HUES64 (cell line): ENCODE data around the gene GPX2.

Experiments
- H3K27ac ChIP-seq: 2 replicates; pipeline ENCODE4 v1.7.0; 2013; ENCODE audit warnings: low read depth, low read length, inconsistent platforms
- H3K27me3 ChIP-seq: 2 replicates; pipeline ENCODE4 v1.6.1; 2013; ENCODE audit warnings: mild to moderate bottlenecking, low read length; ENCODE audit not compliant: insufficient read depth
- H3K36me3 ChIP-seq: 2 replicates; pipeline ENCODE4 v1.6.1; 2013; ENCODE audit warnings: mild to moderate bottlenecking, low read length; ENCODE audit not compliant: insufficient read depth
- H3K4me1 ChIP-seq: 2 replicates; pipeline ENCODE4 v1.6.1; 2013; ENCODE audit warnings: mild to moderate bottlenecking, low read length, moderate library complexity; ENCODE audit not compliant: insufficient read depth
- H3K4me3 ChIP-seq: 2 replicates; pipeline ENCODE4 v1.5.1; 2013; ENCODE audit warnings: mild to moderate bottlenecking, low read length, moderate library complexity
- H3K9ac ChIP-seq: 2 replicates; pipeline ENCODE4 v1.6.1; 2013; ENCODE audit warnings: mild to moderate bottlenecking, low read depth, low read length
- H3K9me3 ChIP-seq: 2 replicates; pipeline ENCODE4 v1.6.1; 2013; ENCODE audit warnings: low read depth, low read length; ENCODE audit not compliant: insufficient read depth
- WGBS: fragments of 150-250, 120-280 bp; methylation state at CpG from one replicate; pipeline ENCODE4 v1.1.7; 2013; ENCODE audit warnings: missing lambda C conversion rate; 5-methylcytosine and 5-hydroxymethylcytosine counted together

GPX2 gene

DNA sequence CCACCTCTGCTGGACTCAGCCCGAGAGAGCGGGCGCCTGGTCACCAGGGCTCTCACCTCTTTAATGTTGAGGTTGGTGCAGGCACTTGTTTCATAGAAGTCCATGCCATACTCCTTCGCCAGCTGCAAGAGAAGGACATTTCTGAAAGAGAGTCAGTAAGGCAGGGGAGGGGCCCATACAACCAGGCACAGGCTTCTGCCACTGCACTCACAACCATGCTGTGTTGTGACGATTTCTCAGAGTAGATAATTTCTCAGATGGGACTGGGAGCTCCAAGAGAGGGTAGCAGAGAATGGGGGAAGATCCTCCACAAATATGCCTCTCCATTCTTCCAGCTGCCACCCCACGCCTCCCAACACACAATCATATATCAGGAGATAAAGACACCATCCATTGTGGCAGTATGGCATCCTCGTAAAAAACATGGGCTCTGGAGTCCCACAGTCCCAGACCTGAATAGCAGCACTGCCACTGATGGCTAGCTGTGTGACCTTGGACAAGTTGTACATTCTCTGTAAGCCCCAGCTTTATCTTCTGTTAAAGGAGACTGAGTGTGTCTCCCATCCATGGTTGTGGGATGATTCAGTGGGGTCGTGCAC is 6.2 kb upstream of the GPX2 start:
- H3K9ac ChIP-seq, result no peak overlapping the region
- H3K4me3 ChIP-seq, result no peak overlapping the region
- H3K27ac ChIP-seq, result no peak overlapping the region
- H3K36me3 ChIP-seq, result peaks cover 54% of the 10 kb centered on the region
- 0 out of 2 replicates have a peak, but pooled peaks cover 9% of the 10 kb centered on the region for H3K4me1 ChIP-seq
- no peaks in the 10 kb centered on the region for H3K27me3 ChIP-seq
- WGBS, result 98% methylated on average over 8 of the region's 8 CpGs
- H3K9me3 ChIP-seq, result no peaks in the 10 kb centered on the region

DNA sequence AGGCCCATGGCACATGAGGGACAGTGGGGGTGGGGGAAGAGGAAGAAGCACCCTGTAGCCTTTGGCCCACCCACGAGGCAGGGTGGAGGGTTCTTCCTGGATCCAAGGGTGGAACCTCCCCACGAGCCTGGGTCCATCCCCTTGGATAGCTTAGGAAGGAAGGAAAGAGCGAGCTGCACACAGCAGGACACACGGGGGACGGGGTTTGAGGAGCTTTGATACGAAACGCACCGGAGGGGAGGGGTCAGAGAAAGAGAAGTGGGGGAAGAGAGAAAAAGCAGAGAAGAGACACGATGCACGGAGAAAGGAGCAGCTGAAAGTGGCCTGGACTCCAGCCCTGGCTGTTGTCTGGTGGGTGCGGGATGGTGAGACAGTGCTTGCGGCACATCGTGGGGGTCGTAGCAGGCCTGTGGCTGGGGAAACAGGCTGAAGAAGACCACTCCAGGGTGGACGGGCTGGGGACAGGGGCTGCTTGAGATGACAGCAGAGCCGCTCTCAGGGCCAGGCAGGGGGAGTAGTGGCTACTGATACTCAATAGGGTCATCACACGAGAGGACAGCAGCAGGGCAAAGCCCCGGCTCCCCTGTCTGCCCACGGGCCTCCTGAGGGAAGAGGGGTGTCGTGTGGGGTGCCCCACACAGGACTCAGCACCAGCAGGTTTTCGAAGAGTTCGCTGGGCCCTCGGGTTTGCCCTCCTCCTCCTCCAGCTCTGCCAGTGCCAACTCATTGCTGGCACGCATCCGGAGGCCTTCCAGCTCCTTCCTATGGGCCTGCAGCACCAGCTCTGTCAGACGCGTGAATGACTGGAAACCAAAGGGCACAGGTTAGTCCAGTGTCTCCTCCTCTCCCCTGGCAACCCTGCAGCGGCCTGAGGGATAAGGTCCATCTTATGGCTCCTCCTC is 5.4 kb upstream of the GPX2 start:
- Histone ChIP-seq H3K4me3 (no peak overlapping the region), H3K4me1 (peaks cover 9% of the 10 kb centered on the region; the same call in 1 of the 2 replicates), H3K9ac (no peak overlapping the region), H3K36me3 (peaks cover 54% of the 10 kb centered on the region), H3K27ac (no peak overlapping the region), H3K27me3 (no peaks in the 10 kb centered on the region), H3K9me3 (no peaks in the 10 kb centered on the region)
- WGBS, result 92% methylated on average over 28 of the region's 28 CpGs

DNA sequence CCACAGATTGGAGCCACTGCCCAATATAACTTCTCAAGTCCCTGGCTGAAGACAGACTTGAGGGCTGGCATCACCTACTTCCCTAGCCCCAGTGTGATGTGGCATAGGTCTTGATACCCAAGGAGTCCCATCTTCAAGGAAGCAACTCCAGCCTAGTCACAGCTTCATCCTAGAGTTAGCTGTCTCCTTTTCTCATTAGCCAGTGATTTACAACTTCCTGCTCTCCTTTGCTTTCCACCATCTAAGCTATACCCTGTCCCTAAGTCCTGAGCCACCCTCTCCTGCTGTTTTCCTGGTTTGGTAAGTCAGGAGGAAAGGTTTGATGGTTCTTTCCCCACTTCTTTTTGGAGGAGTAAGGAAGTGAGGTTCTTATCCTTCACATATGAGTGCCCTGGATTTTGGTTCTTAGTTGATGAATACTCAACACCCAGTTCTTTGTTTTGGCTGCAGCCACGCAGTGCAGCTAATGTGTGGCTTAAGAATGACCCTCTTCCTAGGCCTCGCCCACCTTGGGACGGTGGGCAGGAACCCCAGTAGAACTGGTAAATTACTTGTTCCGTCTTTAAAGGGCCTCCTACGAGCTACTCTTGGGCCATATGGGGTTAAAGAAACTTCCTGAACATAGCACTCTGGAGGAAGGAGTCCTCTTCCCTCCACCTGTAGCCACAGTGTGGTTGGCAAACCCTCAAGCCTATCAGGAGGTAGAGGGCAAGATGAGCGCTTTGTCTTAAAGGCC is 3.9 kb upstream of the GPX2 start:
- Histone ChIP-seq H3K27ac (no peak overlapping the region), H3K9ac (no peak overlapping the region), H3K36me3 (peaks cover 44% of the 10 kb centered on the region), H3K27me3 (no peaks in the 10 kb centered on the region), H3K9me3 (no peaks in the 10 kb centered on the region), H3K4me3 (no peak overlapping the region), H3K4me1 (peaks cover 14% of the 10 kb centered on the region; the same call in 1 of the 2 replicates)
- 90% methylated on average over 6 of the region's 6 CpGs for WGBS

DNA sequence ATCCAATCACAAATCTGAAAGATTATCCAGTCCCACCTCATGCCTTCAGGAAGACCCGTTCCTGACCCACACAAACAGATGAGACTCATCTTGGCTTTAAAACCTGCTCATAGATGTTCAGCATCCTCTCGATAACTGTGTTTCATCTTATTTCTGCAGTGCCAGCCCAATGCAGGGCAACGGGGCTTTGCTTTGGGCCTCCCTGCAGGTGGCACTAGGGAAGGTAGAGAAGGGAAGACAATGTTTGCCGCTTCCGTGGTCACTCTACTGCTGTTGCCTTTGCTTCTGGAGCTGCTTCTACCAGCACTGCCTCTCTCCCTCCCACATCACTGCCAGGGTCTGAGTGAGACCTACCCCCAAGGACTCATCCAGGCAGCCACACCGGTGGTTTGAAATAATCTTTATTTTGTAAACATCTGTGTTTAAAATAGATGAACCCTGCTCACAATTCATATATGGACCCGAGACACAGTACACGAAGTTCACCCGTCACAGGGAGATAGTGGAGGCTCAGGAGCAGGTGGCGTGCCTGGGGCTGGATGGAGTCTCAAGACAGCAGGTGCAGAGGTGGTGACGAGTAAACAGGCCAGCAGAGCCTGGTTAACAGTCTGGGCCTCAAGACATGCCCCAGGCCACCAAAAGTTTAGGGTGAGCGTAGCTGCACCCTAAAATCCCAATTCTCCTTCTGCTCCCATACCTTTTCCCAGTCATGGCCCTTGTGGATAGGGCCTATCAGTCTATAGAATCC is 3.1 kb upstream of the GPX2 start:
- Histone ChIP-seq H3K27ac (no peak overlapping the region), H3K36me3 (peaks cover 36% of the 10 kb centered on the region), H3K4me3 (no peak overlapping the region), H3K9me3 (no peaks in the 10 kb centered on the region), H3K9ac (no peak overlapping the region), H3K4me1 (peaks cover 14% of the 10 kb centered on the region; the same call in 1 of the 2 replicates), H3K27me3 (no peaks in the 10 kb centered on the region)
- 93% methylated on average over 12 of the region's 12 CpGs for WGBS

DNA sequence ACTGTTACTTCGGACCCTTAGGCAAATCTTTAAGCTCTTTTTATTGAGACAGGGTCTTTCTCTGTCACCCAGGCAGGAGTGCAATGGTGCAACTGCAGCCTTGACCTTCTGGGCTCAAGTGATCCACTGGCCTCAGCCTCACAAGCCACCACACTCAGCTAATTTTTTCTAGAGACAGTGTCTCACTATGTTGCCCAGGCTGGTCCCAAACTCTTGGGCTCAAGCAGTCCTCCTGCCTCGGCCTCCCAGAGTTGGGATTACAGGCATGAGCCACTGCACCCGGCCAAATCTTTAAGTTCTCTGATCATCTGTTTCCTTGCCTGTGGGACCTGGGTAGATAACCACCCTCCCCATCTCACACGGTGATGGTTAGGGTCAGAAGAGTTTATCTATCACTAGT is 2.3 kb upstream of the GPX2 start:
- peaks cover 14% of the 10 kb centered on the region; the same call in 1 of the 2 replicates for H3K4me1 ChIP-seq
- no peak overlapping the region for H3K27ac ChIP-seq
- no peak overlapping the region for H3K9ac ChIP-seq
- WGBS, result 94% methylated on average over 3 of the region's 4 CpGs
- no peak overlapping the region for H3K4me3 ChIP-seq
- no peaks in the 10 kb centered on the region for H3K9me3 ChIP-seq
- peaks cover 28% of the 10 kb centered on the region for H3K36me3 ChIP-seq
- H3K27me3 ChIP-seq, result no peaks in the 10 kb centered on the region

DNA sequence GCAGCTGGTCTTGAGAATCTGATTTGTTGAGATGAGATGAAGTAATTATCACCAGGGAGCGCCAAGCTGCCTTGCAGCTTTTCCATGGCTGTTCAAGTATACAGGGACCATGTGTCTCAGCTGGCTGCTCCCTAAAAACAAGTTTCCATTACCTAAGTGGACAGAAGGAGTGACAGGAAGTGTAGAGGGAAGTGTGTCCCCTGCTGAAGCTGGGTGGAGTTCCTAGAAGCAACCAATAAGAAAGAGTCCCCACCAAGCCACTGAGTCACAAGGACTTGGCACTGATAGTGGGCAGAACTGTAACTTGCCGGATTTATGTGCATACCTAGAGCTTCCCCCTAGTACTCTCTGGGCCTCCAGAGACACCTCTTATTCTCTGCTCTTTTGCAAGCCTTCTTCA is 1.5 kb upstream of the GPX2 start:
- H3K27me3 ChIP-seq, result no peaks in the 10 kb centered on the region
- WGBS, result 87% methylated on average over 2 of the region's 2 CpGs

DNA sequence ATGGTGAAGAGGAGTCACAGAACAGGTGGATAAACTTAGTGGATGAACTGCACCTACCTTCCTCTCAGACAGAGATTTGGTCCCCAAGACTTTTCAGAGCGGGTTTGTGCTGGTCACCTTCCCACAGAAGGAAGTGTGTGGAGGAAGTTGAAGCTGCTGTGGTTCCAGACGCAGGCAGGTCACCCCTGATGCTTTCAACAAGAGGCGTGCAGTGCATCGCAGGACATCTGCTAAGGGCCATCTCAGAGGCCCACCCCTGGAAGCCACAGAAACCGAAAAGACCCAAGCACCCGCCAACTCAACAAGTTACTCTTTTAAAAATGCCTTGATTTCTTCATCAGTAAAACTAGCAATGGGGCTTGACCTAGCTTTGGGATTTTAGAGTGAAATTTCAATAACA is 1.0 kb upstream of the GPX2 start:
- Histone ChIP-seq H3K36me3 (peaks cover 20% of the 10 kb centered on the region; the same call in 1 of the 2 replicates), H3K9me3 (no peaks in the 10 kb centered on the region), H3K4me3 (no peak overlapping the region), H3K27ac (no peak overlapping the region), H3K9ac (no peak overlapping the region), H3K27me3 (no peaks in the 10 kb centered on the region), H3K4me1 (peaks cover 14% of the 10 kb centered on the region; the same call in 1 of the 2 replicates)
- WGBS, result 91% methylated on average over 6 of the region's 6 CpGs

More for the DNA sequence above, 1.5 kb upstream of the GPX2 start:
- H3K27ac ChIP-seq, result no peak overlapping the region
- H3K36me3 ChIP-seq, result peaks cover 24% of the 10 kb centered on the region
- no peaks in the 10 kb centered on the region for H3K9me3 ChIP-seq
- H3K9ac ChIP-seq, result no peak overlapping the region
- peaks cover 14% of the 10 kb centered on the region; the same call in 1 of the 2 replicates for H3K4me1 ChIP-seq
- no peak overlapping the region for H3K4me3 ChIP-seq

DNA sequence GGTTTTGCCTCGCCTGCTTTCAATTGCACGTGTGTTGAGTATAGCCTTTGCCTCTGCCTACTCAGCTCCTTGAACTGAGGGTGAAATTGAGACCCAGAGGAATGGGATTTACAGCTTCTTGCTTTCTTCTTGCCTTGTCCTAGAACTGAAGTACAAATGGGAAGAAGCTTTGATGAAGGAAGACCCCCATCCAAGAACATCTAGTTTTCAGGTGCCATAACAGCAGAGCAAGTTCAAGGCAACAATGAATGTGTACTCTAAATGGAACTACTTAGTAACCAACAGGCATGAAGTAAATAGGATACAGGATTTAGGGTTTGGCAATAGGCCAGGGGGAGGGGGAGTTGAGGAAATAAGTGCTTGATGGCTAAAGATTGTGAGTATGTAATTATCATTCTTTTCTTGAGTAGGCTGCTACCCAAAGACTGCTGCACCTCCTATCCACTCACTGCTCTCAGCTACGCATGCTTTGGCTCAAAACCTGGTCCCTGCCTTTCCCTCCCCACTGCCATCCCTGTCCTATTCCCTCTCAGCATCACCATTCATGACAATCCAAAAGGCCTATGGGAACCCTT is 2.1 kb downstream of the GPX2 start:
- H3K27me3 ChIP-seq, result no peaks in the 10 kb centered on the region
- no peaks in the 10 kb centered on the region for H3K36me3 ChIP-seq
- H3K4me3 ChIP-seq, result no peak overlapping the region
- H3K4me1 ChIP-seq, result peaks cover 14% of the 10 kb centered on the region; the same call in 1 of the 2 replicates
- H3K9me3 ChIP-seq, result no peaks in the 10 kb centered on the region
- no peak overlapping the region for H3K9ac ChIP-seq
- H3K27ac ChIP-seq, result no peak overlapping the region
- WGBS, result 89% methylated on average over 3 of the region's 3 CpGs

DNA sequence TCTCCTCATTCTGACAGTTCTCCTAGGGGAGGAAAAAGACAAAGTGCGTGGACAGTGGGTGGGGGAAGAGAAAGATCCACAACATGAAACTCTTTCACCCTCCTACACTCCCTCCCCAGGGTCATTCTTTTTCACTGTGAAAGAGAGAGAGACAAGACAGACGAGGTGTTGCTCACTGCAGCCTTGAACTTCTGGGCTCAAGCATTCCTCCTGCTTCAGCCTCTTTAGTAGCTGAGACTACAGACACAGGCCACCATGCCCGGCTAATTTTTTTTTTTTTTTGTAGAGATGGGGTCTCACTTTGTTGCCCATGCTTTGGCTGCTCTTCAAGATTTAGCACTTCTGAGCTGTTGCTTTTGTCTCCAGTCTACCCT is 2.7 kb downstream of the GPX2 start:
- Histone ChIP-seq H3K36me3 (no peaks in the 10 kb centered on the region; the same call in 1 of the 2 replicates), H3K4me1 (peaks cover 14% of the 10 kb centered on the region; the same call in 1 of the 2 replicates), H3K9ac (no peak overlapping the region), H3K9me3 (no peaks in the 10 kb centered on the region), H3K4me3 (no peak overlapping the region), H3K27me3 (no peaks in the 10 kb centered on the region), H3K27ac (no peak overlapping the region)
- WGBS, result 88% methylated on average over 2 of the region's 3 CpGs

DNA sequence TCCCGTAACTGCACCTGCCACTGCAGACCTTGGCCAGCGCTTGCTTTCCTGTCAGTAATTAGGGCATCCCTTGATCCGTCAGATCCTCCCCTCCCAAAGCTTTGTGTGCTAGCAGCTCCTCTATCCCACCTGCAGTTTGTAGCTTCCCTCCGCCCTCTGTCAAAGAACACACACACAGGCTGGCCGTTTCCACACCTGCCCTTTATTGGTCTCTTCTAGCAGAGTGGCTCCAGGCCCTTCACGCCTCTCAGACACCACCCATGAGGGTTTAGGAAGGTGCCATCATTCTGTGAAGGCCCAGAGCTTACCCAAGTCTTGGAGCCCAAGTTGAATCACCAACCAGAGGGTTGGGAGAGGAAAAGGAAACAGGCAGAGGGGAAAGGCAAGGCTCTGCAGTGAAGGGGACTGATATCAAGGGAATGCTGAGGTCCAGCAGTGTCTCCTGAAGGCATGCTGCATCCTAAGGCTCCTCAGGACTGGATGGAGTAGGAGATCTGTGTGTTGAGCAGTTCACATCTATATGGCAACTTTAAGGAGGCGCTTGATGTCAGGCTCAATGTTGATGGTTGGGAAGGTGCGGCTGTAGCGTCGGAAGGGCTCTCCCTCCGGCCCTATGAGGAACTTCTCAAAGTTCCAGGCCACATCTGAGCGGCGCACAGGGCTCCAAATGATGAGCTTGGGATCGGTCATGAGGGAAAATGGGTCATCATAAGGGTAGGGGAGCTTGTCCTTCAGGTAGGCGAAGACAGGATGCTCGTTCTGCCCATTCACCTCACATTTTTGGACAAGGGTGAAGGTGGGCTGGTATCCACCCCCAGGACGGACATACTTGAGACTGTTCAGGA is 3.4 kb downstream of the GPX2 start:
- Histone ChIP-seq H3K27ac (no peak overlapping the region), H3K4me1 (peaks cover 13% of the 10 kb centered on the region; the same call in 1 of the 2 replicates), H3K9me3 (no peaks in the 10 kb centered on the region), H3K36me3 (peaks cover 6% of the 10 kb centered on the region), H3K27me3 (no peaks in the 10 kb centered on the region), H3K9ac (no peak overlapping the region), H3K4me3 (no peak overlapping the region)
- 91% methylated on average over 17 of the region's 17 CpGs for WGBS
